NT2/D1 (cell line): ENCODE data around the gene GNB1.

ENCODE experiments used
- SUZ12 ChIP-seq: IDR thresholded peaks from 2 replicates; pipeline ENCODE4 v1.6.1; 2011; ENCODE audit not compliant: insufficient read length, insufficient read depth; ENCODE audit errors: extremely low read depth
- YY1 ChIP-seq: IDR thresholded peaks from 2 replicates; pipeline ENCODE4 v1.6.1; 2011; ENCODE audit not compliant: insufficient read length, insufficient read depth
- ZNF274 ChIP-seq: IDR thresholded peaks from 2 replicates; pipeline ENCODE4 v1.6.1; 2011; ENCODE audit warnings: mild to moderate bottlenecking, low read depth, low read length

GRCh38 chr1:1853593-1854257, 37.2 kb downstream of the GNB1 start:
- no peak for TF ChIP-seq ZNF274
- no peak for TF ChIP-seq YY1
- TF ChIP-seq SUZ12, result no peak
